HG02571 (cell line): Measurements from ENCODE around the gene ASB11.
"Not testable (repeated sequence)": the region's sequence is repeated elsewhere in the genome, so short reads cannot be mapped to it uniquely, and the experiment has no call there.

Experiments used
- ATAC-seq: cut with Tn5 transposase; IDR thresholded peaks from one replicate; pipeline ENCODE4 v1.9.1; 2021; ENCODE audit warnings: mild to moderate bottlenecking, moderate library complexity; ENCODE audit not compliant: unreplicated experiment

Gene ASB11

DNA sequence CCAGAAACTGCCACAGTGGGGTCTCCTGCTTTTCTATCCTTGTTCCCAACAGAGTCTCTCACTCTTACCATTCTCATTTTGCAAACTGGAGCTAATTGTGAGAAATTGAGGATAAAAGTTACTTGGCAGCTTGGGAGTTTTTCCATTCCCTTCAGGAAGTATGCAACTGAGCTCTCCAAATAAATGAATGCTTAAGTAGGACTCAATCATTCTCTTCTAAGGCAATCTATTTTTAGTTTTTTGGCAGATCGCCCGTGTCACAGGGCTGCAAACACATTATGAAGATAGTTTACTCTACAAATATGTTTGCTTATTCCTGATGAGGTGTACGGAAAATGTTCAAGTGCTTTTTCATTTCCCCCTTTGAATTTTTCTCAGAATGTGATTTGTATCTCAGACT, 5.3 kb downstream of the ASB11 start:
- no peak for ATAC-seq

DNA sequence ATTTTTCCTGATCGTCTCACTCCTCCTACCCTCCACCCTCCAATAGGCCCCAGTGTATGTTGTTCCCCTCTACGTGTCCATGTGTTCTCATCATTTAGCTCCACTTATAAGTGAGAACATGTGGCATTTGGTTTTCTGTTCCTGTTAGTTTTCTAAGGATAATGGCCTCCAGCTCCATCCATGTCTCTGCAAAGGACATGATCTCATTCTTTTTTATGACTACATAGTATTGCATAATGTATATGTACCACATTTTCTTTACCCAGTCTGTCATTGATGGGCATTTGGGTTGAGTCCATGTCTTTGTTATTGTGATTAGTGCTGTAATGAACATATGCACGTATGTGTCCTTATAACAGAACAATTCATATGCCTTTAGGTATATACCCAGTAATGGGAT, 9.5 kb downstream of the ASB11 start:
- ATAC-seq, result not testable (repeated sequence)

DNA sequence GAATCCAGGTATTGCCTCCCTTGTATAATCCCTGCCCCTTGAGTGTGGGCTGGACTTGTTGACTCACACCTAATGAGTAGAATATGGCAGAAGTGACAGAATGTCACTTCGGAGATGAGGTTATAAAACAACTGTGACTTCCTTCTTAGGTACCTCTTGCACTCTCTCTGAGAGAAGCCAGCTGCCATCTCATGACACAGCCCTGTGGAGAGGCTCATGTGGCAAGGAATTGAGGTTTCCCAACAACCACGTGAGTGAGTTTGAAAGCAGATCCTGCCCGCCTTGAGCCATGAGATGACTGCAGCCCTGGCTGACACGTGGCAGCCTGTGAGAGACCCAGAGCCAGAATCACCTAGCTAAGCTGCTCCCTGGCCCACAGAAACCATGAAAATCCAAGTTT, 13.5 kb downstream of the ASB11 start:
- ATAC-seq, result no peak

DNA sequence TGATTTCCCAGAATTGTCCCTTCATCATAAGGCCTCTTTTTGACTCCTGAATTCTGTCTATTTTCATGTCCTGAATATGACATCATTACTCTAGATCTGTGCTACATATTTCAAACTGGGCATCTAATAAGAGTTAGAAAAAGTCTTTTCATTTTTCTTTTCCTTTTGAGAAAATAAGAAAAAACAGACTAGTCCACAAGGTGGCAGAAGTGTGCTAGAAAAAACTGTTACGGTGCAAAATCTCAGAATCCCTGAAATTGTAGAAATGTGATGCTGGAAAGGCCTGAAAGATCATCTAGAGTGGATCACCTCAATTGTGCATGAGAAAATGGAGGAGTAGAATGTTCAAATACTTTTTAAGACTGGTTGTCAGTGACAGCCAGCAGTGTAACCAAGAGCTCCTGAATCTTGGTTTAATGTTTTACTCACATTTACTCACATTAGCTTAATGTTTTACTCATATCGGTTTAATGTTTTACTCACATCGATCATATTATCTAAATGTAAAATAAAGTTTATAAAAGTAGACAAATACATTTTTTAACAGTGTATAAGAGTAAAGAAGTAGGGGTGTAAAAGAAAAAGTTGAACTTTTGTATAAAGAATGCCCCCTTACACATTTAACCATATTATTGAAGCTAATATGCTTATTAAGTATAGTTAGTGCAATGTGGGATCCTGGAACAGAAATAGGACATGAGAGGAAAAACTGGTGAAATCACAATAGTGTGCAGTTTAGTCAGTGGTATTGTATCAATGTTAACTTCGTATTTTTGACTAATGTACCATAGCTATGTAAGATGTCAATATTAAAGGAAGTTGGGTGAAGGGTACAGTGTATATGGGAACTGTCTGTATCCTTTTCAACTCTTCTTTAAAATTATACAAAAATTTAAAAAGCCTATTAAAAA, 15.2 kb downstream of the ASB11 start:
- no peak for ATAC-seq

DNA sequence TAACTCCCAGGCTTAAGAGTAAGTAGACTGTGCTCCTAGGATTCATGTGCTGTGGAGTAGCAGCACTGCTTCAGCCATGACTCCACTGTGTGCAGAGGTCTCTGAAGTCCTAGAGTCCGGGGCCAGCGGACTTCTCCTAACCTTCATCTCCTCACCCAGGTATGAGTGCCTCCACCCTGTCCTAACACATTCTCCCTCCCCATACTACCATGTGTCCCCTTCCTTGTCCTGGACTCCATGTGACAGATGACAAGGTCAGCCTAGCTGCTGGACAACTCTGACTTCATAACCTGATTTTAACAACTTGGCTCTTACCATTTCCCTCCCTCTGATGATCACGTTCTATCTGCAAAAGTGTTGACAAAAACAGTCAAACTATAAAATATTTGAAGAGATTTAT, 16.7 kb downstream of the ASB11 start:
- ATAC-seq, result no peak

DNA sequence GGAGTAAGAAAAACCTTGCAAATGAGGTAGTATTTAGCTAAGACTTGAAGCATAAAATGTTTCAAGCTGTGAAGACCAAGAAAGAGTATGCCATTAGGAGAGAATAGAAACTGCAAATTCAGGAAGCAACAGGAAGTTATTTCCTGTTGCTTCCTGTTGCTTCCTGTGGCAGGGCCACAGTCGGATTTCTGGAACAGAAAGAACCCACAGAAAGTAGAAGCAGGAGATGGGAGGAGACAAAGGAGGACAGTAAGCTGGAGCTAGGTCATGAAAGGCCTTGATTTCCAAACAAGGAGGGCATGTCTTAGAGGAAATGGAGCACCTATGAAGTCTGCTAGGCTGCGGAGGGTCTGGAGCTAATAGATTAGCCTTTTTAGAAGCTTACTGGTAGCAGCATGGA, 17.2 kb downstream of the ASB11 start:
- ATAC-seq, result no peak

DNA sequence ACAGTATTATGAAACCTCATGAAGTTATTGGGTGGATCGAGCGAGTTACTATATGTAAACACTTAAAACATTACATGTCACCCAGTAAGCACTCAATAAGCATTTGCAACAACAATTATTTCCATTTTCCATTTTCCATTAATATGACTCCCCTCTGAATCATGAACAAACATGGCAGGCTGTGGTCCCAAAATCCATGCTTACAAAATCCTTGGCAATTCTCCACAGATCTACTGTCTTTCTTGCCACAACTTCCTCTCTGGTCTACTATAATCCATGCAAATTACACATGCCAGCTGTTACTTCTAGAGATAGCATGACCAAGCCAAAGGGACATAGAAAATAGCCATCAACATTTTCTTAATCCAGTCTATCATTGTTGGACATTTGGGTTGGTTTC, 22.0 kb downstream of the ASB11 start:
- ATAC-seq, result no peak

DNA sequence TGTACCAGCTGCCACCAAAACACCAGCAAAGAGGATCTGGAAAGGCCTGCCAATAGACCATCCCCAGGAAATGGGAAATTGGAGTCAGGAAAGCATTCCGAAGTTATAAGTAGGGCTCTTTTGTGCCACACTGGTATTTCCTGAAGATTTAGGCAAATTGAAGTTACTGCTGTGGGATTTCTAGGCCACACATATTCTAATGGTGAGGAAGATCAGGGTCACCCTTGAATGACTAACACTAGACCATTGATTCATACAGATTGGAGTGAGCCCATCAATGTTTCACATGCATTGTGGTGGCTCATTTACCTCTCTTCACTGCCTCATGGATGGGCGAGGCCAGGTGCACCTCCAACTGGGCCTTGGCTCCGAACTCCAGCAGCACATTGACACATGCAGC, 22.6 kb downstream of the ASB11 start:
- ATAC-seq, result no peak

DNA sequence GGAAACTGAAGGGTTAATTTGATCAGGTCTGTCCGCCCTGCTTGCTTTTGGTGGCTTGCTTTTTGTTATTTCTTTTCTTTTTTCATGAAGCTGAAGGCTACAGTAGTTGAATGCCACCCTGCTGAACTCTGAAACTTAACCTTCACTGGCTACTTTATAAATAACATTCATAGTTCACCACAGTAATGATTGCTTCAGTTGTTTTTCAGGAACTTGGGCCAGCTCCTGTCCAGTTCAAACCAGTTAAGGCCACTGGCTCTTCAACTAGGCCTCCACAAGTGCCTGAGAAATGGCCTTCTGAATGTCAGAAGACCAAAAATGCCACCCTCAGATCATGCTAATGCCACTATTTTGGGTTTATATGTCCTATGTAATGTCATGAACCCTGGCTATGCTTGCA, 37.8 kb downstream of the ASB11 start:
- ATAC-seq, result no peak

DNA sequence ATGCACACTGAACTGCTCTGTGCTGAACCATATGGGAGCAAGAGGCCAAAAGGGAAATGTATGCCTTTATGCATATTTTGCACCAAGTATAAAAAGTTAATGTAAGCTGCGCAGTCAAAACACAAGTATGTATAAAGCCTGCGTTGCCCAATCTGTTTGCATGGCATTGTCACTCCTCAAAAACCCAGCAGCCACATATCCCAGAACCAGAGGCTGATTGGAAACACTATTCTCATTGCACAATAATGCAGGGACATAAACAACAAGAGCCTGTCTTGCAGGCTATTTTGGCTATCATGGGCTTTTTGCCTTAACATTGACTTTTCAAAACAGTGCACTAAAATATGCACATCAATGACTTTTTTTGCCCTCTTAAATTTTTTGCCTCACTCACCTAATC, 40.5 kb downstream of the ASB11 start:
- no peak for ATAC-seq

DNA sequence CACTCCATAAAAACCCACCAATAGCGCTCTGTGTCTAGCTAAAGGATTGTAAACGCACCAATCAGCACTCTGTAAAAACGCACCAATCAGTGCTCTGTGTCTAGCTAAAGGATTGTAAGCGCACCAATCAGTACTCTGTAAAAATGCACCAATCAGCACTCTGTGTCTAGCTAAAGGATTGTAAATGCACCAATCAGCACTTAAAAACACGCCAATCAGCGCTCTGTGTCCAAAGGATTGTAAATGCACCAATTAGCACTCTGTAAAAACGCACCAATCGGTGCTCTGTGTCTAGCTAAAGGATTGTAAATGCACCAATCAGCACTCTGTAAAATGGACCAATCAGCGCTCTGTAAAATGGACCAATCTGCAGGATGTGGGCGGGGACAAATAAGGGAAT, 42.2 kb downstream of the ASB11 start:
- ATAC-seq, result not testable (repeated sequence)

DNA sequence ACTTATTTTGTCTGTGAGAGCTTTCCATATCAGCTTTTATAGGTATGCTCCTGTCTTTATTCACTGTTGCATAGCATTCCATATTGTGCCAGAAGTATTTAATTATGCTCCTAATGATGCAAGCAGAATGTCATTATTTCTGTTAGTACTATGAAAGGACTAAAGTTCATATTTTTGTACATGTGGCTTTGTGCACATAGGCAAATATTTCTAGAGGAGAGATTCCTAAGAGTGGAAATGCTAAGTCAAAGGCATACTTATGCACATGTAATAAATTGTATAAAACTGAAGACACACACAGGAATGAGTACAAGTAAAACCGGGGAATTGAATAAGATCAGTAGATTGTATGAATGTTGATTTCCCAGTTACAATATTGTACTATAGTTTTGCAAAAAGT, 43.7 kb downstream of the ASB11 start:
- ATAC-seq, result no peak

DNA sequence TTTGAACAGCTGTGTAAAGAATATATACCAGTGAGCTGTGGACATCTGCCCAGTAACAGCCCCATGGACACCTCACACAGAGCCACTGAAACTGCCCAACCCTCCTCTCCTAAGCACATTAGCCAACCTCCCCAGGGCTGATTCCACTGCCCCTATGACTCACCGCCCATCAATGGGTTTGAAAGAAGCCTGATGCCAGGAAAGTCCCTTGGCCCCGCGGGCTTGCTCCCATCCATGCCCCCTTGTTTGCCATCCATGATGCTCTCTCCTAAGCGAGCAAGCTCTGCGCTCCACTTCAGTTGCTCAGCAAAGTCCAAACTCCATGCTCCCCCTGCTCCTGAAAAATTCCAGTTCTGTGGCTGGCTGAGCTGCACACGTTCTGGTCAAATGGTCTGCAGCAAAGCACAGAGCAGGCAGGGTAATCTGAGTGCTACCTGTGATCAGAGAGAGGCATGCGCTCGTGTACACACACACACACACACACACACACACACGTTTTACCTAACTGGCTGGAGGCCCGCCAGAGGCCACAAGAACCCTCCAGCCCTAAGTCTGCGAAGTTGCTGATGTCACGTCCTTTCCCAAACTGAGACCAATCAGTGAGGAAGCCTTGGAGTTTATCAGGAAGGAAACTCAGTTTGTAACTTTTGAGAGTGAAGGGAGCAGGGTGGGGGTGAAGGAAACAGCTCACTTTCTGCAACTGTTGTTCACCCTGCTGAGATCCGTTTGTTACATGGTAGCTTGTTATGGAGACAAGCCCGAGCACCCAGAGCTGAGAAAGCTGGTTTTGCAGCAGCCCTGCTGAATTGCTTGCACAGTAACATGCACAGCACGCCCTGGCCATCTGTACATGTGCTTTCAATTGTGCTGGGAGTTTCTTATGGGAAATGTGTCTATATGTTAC, 45.6 kb downstream of the ASB11 start, which contains the start of gene ASB9:
Gene ASB9, minus strand, starts transcription at position 466 of the 904 bp plus-strand sequence. Its CDS starts 209 bp downstream, at position 257.
- no peak for ATAC-seq

DNA sequence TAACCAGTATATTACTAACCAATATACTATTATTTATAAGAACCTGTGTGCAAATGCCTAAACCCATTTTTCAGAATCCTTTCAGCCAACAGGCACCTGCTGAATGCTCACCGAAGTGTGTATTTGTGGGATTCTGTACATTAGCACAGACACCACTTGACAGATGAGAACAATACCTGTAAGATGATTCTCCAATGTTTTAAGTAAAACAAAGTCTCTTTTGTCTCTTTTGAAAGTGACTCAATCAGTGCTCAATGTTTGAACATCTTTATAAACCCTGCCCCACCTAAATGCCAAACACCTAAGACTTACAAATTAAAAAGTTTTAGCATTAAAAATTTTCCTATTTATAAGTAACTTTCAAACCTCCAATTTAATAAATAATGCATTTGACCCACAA, 46.3 kb downstream of the ASB11 start:
- no peak for ATAC-seq

DNA sequence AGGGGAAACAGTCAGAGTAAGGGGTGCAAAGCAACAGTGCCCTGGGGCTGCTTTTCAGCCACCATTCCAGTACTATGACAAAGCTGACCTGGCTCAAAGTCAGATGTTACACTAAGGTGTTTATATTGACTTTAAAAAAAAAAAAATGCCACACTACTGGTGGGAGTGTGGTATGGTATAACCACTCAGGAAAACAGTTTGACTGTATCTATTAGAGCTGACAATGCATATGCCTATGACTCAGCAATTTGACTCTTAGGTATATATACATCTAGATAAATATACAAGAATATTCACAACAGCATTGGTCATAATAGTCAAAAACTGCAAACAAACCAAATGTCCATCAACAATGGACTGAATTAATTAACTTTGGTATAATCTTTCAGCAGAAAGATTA, 60.6 kb downstream of the ASB11 start:
- no peak for ATAC-seq

DNA sequence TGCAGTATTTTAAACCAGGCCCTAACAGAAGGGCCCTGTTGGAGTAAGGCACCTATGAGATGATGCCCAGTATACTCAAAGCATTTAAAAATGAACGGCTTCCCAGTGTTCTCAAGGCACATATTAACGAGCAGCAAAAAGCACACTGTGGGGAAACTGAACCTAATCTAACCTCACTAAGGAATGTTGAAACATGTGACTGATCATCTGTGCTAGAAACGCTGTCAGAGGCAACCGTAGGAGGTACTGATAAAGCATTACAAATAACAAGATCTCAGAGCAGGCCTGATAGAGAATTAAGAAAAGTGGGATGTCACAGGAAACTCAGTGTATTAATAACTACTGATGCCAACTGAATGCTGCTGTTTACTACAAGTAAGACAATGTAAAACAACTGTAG, 69.5 kb downstream of the ASB11 start:
- no peak for ATAC-seq

DNA sequence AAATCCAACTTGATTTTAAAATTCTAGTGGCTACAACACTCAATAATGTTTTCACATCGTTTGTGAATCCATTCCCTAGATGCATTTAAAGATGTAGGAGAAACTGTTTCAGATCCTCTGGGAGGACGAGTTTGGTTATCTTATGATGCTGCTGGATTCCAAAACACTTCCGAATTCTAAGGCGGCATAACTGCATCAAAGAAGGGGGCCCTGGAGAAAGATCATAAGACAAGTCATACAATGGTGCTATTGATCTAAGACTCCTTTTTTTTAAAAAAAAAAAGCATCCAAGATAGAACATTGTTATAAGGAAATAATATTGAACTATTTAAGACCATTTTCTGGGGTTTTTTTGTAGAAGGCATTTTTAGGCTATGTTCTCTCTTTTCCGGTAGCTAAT, 71.0 kb downstream of the ASB11 start:
- no peak for ATAC-seq

DNA sequence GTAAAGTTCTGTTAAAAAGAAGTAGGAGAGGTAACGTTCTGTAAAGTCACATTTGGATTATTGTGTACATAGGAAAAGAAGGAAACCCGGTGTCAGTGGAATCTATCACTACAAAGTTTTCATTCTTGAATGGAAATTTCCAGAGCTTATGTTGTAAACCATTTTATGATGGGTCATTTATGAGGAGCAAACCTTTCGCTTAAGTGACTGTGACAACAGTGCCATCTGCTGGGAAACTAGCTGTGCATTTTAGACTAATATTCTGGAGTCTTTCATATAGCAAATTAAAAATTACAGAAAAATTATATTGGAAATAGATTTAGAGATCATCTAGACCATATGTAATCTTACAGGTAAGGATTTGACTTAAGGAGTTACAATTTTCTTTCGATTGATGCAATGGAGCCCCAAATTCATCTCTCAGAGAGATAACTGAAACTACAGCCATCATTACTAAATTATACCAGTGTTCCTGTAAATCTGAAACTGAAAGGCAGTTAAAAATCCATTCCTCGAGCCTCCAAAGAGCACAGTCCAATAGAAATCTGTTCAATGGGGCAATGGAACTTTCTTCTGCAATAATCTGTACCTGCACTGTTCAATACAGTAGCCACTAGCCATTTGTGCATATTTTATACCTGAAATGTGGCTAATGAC, 72.4 kb downstream of the ASB11 start:
- no peak for ATAC-seq

DNA sequence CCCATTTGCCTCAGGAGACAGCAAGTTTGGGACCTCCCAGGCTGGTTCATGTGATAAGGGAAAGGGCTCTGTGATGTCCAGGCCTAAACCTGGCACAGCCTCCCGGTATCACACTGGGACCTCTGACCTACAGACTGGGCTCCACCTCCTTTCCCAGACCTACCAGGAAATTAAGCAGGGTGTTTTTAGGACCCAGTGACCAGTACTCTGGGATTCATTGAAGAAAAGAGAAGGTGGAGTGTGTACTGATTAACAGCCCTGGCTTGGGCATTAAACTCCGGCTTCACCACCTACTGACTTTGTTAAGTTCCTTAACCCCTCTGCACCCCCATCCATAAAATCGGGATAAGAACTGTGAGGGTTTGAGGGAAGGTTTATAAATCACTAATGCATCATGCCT, 74.1 kb downstream of the ASB11 start:
- ATAC-seq, result no peak

DNA sequence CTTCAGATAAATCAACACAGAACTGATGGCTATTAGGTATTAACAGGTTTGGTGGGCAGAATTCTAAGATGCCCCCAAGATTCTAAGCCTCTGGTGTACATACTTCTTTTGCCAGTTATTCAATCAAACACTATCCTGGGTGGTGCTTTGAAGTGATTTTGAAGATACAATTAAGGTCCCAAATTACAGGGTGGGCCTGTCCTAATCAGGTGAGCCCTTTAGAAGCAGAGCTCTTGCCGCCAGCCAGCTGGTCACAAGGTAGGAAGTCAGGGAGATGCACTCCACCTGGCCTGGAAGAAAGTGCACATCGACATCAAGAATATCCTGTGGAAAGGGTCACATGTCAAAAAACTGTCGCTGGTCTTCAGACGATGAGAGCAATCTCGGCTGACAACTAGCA, 75.0 kb downstream of the ASB11 start:
- ATAC-seq, result no peak

DNA sequence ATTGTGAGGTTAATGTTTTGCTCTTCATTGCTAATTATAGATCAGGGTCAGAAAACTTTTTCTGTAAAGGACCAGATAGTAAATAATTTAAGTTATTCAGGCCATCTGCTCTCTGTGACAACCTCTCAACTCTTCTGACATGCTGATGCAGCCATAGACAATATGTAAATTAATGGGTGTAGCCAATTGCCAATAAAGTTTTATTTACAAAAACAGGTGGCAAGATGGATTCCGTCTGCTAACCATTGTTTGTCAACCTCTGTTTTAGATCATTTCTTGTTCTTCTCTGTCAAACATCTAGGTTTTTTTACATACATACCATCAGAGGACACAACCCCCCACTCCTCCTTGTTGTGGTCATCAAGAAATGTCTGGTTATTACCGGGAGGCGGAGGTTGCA, 79.3 kb downstream of the ASB11 start:
- ATAC-seq, result no peak
